NCI-H748 treated with DMSO at 0.1 percent for 48 hours (cell line): ENCODE data around the gene SNX25.
"Not testable (repeated sequence)": the region's sequence is repeated elsewhere in the genome, so short reads cannot be mapped to it uniquely, and the experiment has no call there.

Experiments used
- DNase-seq: peaks from one replicate; lab custom pipeline; 2025; lab: John Stamatoyannopoulos, UW

SNX25 gene

GRCh38 chr4:185209031-185209851 lies at the start of gene SNX25:
SNX25 (plus strand) TSS chr4:185209598; CDS start chr4:185209827, 229 bp downstream.
- peak; percentile 75 for DNase-seq

- DNase-seq: no peak
Measured at GRCh38 chr4:185165605-185166063, 43.8 kb upstream of the SNX25 start.

- no peak for DNase-seq
Measured at GRCh38 chr4:185167234-185167633, 42.2 kb upstream of the SNX25 start.

- DNase-seq: no peak
Measured at GRCh38 chr4:185171373-185172071, 37.9 kb upstream of the SNX25 start.

GRCh38 chr4:185179488-185179887 lies 29.9 kb upstream of the SNX25 start:
- DNase-seq: no peak

- no peak for DNase-seq
Measured at GRCh38 chr4:185182239-185182638, 27.2 kb upstream of the SNX25 start.

- DNase-seq: peak; percentile 71
Measured at GRCh38 chr4:185183622-185184281, 25.6 kb upstream of the SNX25 start.

GRCh38 chr4:185186769-185187168 lies 22.6 kb upstream of the SNX25 start:
- no peak for DNase-seq

- DNase-seq: no peak
Measured at GRCh38 chr4:185189606-185190305, 19.6 kb upstream of the SNX25 start.

GRCh38 chr4:185190306-185190856 lies 19.0 kb upstream of the SNX25 start:
- DNase-seq: no peak

- no peak for DNase-seq
Measured at GRCh38 chr4:185192059-185192458, 17.3 kb upstream of the SNX25 start.

GRCh38 chr4:185194924-185195888 lies 14.2 kb upstream of the SNX25 start:
- no peak for DNase-seq

GRCh38 chr4:185196437-185196836 lies 13.0 kb upstream of the SNX25 start:
- no peak for DNase-seq

- not testable (repeated sequence) for DNase-seq
Measured at GRCh38 chr4:185198189-185198588, 11.2 kb upstream of the SNX25 start.

GRCh38 chr4:185201977-185202962 lies 7.1 kb upstream of the SNX25 start:
- no peak for DNase-seq

GRCh38 chr4:185202984-185203485 lies 6.4 kb upstream of the SNX25 start:
- DNase-seq: no peak

- DNase-seq: peak; percentile 63
Measured at GRCh38 chr4:185203486-185204237, 5.7 kb upstream of the SNX25 start, which contains the start of gene CFAP97. CFAP97 (minus strand) TSS chr4:185204000; CDS start chr4:185191196, 12,804 bp downstream.

- DNase-seq: no peak
Measured at GRCh38 chr4:185204238-185204910, 5.0 kb upstream of the SNX25 start.
